NCI-H510A (cell line): ENCODE results near the gene FFAR4.

ENCODE experiments used
- DNase-seq: peaks from one replicate; lab custom pipeline; 2025; lab: John Stamatoyannopoulos, UW

The FFAR4 gene

DNA sequence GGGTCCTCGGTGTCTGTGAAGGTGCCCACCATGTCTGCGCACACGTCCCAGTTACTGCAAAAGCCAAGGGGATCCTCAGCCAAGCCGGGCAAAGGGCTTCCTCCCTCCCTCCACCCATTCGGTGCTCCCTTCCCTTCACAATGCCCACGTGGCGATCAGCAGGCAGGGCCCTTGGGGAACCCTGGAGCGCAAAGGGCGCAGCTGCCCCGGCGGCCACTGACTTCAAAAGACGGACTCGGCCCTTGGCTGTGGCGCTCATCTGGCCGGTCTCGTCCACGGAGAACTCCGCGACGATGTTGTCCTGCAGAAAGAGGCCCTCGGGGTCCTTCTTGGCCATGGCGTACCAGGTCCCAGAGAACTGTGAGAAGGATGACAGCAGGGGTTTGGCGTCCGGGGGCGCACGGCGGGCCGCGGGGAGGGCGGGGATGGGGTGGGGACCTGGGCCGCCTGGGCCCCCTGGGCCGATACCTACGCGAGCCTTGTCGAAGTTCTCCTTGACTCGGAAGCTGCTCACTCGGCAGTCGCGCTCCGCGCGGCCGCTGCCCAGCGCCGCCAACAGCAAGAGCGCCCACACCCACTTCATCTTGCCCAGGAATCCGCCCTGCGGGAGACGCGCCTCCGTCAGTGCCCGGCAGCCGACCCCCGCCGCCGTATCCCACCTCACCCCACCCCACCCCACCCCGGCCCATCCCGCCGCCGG lies 34.1 kb downstream of the FFAR4 start:
- no peak for DNase-seq

DNA sequence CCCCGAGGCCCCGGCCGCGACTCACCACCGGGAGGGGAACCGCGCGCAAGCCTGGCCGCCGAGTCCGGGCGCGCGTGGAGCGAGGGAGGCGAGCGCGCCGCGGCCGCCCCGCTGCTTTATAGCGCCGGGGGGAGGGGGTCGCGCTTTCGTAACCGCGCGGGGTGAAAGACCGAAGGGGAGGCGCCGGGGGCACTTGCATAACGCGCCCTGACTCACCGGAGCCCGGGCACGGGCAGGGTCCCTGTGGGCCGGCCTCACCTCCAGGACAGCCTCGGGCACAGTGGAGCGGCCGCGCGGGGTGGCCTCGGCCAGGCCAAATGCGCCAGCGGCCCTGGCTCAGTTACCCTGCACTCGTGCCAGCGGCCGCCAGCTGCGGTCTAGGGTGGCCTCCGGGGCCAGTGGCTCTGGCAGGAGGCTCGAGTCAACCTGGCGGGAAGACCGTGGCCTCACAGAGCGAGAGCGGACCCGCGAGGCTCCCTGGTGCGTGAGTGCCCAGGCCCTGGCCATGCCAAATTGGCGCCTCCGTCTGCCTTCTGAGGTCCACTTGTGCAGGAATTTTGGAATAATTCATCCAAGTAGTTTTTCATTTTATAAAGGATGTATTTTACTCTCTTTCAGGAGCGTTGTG lies 34.8 kb downstream of the FFAR4 start, which contains the start of gene RBP4:
TSS of gene RBP4 (minus strand) at position 90 of the 628 bp plus-strand sequence. CDS start 207 bp downstream, outside the sequence.
- no peak for DNase-seq

DNA sequence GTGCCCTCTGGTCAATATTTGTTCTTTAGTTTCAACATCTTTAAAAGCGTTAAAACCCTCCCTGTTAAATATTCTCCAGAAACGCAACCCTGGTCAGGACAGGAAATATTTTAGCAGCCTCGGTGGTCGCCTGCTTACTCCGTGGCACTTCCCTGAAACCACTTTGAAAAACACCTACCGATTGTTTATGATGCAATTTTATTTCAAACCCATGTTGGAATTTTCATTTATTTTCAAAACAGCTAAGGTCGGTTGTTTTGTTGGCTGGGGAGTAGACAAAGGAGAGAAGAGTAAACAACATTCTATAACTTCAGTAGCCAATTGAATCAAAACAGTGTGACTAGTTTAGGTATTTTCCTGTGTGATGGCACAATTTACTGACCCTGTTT lies 35.3 kb downstream of the FFAR4 start:
- no peak for DNase-seq

DNA sequence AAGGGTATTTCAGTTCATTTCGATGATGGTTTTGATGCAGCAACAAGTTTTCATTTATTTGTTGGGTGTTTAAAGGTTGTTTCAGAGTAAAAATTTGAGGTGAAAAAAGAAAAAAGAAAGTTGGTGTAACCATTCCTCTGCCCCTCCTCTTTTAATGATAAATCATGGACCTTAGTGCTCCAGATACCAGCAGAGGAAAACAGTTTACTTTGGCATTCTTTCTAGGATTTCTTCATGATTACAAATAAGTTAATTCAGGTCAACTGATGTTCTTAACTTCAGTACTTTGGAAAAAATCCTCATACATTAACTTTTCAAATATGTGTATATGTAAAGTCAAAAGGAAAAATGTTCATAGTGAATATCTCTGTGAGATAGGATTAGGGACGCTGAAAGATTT lies 36.6 kb downstream of the FFAR4 start:
- DNase-seq, result no peak

DNA sequence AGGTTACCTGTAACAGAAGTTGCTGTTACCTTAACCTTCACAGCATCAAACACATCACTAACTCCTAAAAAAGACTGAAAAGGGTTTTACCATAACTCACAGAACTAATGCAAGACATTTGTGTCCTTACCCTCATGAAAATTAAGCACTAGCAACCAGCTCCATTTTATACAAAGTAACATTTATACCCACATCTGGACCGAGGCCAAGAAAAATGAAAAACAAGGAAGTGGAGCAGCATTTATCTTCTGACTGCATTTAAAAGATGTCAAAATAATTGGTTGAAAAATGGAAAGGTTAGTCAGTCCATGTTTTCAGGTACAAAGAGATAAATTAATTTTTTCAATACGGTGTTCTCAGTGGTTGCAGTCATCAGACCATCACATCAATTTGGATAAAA lies 37.7 kb downstream of the FFAR4 start:
- DNase-seq, result no peak

DNA sequence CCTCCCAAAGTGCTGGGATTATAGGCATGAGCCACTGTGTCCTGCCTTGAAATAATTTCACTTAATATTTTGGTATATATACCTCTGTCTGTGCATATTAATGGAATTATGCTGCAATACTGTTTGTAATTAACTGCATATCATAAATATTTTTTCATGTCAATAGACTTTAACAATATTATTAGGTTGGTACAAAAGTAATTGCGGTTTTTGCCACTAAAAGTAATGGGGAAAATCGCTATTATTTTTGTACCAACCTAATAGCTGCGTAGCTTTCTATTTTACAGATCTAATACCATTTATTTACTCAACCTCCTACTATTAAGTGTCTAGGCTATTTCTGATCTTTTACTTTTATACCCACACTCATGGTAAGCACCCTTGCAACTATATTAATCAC lies 42.0 kb downstream of the FFAR4 start:
- DNase-seq, result no peak

DNA sequence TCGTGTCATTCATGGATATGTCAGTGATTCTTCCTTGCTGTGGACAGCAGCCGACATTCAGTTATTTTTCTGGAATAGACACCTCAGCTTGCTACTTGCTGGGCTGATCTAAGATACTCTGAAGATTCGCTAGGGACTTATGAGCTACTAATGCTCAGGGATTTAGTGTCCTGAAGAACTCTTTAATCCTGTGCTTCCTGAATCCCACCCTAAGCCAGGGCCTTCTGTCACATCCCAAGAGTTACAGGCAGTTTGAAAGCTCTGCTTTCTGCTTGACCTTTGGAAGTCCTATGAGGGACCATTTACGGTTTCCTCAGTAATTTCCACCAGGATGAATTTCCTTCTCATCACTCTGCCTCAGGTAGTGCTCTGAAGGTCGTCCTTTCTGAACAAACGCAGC lies 45.8 kb downstream of the FFAR4 start, which contains the start of gene PDE6C:
TSS of gene PDE6C (plus strand) at position 227 of the 400 bp plus-strand sequence. CDS start 189 bp downstream, outside the sequence.
- DNase-seq, result no peak

DNA sequence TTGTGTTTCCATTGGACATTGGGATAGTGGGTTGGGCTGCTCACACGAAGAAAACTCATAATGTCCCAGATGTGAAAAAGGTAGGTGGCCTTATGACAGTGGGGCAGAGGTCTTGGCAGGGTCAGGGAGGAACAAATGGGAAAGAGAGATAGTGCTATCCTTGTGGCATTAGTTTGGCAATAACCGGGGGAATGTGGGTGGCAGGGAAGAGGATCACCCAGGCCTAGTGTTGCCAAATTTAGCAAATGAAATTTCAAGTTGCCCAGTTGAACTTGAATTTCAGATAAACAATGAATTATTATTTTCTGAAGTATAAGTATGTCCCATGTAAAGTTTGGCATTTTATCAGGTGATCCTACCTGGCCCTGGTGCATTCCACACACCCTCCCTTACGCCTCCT lies 46.7 kb downstream of the FFAR4 start:
- DNase-seq, result no peak

DNA sequence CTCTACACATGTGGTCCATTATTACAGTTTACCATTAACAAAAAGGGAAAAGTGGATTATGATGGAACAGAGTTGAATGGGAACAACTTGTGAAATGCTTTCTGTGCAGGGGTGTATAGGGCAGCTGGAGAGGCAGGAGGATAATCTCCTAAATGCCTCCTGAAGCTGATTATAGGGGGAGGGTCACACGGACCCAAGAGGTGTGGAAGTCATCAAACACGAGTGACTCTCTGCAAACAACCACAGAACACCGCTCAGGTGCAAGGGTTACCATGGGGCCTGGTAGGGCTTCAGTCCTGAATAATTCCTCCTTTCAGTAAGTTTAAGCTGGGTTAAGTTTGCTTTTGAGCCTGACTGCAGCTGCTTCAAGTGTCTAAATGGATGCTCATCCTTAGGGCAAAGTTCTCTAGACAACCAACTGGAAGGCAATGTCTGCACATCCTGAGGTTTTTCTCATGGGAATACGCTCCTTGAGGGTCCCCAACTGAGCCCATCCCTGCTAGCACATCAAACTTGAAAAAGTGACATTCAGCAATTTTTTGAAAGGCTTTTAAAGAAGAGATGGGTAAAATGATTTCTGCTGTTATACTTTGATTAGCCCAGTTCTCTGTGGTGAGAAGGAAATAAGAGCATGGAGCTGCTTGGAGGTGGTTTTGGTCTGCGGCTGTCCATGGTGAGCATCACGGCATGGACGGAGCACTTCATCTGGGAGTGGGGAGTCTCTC lies 47.8 kb downstream of the FFAR4 start:
- DNase-seq, result no peak

DNA sequence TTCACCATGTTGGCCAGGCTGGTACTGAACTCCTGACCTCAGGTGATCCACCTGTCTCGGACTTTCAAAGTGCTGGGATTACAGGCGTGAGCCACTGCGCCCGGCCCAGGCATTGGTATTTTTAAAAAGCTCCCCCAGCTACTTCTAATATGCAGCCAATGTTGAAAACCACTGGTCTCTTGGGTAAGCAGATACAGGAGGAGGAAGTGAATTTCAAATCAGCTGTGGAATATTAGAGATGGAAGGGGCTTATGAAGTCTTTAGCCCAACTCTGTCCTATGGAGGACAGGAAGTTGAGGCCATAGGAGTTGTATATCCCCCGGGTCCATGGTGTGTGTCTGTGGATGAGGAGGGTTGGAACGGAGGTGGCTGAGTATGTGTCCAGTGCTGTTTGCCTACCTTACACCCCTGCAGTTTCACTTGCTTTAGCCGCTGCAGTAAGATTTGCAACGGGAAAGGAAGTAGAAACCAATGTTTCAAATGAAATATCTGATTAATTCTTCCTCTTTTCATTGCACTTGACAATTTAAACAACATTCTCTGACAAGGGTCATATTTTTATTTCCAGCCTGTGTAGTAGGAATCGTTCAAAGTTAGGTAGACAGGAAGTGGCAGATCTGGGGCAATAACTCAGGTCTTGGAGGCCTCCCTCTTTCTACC lies 49.2 kb downstream of the FFAR4 start:
- DNase-seq, result no peak

DNA sequence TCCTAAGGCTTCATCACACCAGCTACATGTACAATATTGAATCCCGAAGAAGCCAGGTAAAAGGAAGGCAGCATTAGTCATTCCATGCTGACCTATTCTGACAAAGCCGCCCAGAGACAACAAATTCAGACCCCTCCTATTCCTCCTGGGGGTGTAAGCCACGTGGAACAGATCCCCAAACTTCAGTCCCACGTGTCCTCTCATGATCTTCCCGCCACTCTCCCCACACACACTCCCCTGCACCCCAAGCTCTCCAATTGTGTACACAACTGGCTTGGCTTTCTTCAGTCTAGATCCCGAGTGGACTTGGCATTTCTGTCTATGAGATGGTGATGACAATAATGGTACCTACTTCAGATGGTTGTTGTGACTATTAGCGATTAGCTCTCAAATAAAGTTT lies 54.5 kb downstream of the FFAR4 start:
- no peak for DNase-seq

DNA sequence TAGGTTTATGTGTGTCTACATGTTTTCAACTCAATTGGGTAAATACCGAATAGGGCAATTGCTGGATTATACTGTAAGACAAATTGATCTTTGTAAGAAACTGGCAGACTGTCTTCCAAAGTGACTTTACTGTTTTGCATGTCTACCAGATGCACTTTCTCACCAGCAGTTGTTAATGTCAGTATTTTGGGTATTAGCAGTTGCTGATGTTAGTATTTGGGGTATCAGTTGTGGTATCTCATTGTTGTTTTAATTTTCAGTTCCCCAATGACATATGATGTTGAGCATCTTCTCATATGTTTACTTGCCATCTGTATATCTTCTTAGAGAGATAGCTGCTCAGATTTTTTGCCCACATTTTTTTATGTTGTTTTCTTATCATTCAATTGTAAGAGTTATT lies 56.5 kb downstream of the FFAR4 start:
- DNase-seq, result no peak

DNA sequence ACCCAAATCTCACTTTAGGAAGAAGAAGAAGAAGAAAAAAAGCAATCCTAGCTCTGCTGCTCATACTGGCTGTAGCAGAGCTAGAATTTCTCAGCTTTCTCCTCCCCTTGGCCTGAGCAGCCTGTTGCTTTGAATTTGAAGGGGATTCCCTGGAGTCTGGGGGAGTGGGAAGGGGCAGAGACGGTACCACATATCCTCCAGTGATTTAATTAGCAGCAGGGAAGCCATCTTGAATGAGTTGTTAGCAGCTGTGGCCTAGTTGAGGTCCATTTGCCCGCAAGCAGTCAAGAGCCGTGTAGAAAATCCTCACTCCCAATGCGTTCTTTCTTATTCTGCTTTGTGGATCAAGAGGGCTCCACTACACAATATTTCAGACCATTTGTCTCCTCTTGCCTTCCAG lies 62.4 kb downstream of the FFAR4 start:
- DNase-seq, result no peak

DNA sequence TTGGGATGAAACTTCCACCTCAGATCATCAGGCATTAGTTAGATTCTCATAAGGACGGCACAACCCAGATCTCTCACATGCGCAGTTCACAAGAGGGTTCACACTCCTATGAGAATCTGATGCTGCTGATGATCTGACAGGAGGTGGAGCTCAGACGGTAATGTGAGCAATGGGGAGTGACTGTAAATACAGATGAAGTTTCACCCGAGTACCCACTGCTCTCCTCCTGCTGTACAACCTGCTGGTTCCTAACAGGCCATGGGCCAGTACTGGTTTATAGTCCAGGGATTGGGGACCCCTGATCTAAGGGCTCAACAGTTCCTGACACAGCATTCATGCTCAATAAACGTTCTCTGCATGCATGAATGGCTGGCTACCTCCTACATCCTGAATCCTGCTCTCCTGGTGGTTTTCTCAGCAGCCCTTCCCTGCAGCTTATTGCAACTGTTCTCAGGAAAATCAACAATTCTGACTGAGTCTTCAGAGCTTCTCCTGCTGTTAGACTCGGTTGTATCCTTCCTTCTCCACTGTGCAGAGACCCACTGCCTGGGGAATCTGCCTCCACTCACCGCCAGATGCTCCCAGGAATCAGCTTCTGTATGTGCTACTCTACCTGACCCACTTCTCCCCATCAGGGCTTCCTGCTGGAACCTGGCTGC lies 63.3 kb downstream of the FFAR4 start:
- DNase-seq, result no peak

DNA sequence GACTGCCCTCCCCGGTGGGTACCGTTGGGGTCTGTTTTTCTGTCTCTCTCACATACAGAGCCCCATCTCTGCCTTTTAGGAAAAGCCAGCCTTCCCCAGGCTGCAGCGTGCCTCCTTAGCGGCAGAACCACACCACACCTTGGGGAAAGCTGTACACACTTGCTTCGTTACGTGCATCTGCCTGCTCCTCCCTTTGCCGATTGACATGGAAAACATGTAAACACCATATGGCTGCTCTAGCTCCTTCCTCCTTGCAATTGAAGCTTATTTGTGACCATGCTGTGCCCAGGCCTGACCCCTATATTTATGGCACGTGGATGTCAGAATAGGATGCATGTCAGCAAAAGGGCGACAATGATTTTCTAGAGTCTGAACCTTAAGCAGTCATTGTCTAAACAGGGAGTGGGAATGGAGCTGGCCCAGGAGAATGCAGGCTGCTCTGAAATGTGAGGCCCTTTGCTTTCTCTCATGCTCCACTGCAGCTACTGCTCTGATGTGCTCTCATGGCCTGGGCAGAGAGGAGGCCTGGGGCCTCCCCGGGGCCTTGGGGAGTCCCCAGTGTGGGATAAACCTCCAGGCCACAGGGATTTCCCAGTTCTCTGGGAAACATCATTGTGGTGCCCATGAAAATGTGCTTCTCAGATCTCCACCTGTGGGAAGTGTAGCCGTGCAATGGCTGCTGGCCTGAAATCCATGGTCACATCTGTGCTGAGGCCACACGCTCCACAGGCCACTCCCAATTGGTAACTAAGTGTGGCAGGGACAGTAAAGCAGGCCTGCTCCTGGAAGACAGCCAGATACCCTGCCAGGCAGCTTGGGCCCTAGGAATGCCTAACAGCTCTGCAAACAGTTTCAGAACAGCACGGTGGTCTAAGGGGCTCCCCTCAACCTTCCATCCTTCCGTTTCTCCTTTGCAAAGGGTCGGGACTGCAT lies 64.4 kb downstream of the FFAR4 start:
- no peak for DNase-seq
